CD4-positive, alpha-beta T cell treated with Interferon alpha-2 for 1 hour (primary cell): ENCODE measurements around the gene THSD4.
A peak's percentile ranks its signal among the peaks of the same experiment; 100 is the strongest.

ENCODE experiments used
- DNase-seq, 2 donors: peaks; one replicate each; pipeline ENCODE4 v3.0.0-alpha.2; 2020 to 2022

THSD4 gene

DNA sequence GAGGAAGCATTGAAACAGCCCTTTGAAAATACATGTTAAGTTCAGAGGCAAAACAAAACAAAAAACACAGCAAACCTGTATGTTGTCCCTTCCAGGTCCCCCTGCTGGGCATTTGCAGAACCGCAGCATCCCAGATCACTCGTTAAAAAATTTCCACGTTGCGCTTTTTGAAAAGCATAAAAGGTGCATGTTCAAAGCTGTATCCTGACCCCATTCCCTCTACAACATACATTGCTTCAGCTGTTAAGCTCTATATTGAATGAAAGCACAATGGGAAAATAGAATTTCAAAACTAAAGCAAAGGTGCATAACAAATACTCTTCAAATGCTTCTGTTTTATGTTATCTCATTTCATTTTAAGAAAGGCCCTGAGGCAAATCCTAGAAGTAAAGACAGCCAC, 328.3 kb downstream of the THSD4 start:
- DNase-seq: peak in 1 of 2 donors; percentile 17

DNA sequence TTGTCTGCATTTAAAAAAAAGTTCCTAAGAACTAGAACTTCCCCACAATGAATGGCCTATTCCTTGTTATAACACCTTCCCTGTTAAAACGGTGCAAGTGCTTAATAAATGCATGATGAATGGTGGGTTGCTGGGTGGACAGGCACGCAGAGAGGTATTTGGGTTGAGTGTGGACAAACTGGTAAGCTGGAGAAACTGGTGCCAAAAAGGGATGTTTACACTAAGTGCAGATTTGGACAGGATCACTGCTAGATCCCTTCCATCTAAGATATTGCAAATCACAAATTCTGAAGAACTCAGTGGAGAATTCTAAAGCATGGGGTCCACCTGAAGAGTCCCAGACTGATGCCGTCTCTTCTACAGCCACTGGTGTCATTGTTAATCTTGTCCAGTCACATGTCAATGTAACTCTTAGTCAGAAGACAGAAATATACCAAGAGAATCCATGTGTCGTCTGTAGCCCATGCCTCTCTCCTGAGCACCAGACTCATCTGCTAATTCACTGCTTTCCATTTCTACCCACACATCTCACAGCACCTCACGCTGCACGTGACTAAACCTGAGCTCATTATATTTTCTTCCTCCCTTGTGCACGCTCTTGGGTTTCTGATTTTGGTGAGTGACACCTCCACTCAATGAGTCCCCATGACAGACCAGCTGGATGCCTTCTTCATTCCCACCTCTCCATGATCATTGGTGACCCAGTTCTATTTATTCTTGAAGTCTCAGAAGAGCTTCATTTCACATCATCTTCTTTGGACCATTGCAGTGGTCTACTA, 328.9 kb downstream of the THSD4 start:
- DNase-seq: no peak

DNA sequence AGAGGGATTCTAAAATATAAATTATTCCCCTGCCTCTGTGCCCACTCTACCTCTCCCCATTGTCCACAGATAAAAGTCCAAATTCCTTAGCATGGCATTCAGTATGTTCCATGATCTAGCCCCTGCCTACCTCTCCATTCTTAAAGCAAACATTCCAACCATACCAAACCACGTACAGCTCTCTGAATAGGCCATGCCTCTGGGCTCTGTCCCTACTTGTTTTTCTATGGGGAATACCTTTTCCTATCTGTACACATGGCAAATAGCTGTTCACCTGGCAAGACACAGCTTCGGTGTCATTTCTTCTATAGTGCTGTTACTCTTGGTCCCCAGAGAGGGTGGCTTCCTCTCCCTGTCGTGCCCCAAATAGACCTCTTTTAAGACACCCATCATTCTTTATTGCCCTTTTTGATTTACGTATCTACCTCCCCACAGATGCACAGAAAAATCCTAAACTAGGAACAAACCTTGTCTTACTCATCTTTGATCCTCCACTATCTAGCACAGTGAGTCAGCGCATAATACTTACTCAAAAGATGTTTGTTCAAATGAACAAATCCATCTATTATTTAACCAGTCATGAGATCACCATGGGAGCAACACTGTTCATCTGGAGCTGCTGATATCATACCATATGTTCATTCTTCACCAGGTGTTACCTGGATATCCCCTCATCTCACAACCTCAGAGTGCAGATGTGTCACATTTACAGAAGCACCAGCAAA, 329.8 kb downstream of the THSD4 start:
- DNase-seq: no peak

DNA sequence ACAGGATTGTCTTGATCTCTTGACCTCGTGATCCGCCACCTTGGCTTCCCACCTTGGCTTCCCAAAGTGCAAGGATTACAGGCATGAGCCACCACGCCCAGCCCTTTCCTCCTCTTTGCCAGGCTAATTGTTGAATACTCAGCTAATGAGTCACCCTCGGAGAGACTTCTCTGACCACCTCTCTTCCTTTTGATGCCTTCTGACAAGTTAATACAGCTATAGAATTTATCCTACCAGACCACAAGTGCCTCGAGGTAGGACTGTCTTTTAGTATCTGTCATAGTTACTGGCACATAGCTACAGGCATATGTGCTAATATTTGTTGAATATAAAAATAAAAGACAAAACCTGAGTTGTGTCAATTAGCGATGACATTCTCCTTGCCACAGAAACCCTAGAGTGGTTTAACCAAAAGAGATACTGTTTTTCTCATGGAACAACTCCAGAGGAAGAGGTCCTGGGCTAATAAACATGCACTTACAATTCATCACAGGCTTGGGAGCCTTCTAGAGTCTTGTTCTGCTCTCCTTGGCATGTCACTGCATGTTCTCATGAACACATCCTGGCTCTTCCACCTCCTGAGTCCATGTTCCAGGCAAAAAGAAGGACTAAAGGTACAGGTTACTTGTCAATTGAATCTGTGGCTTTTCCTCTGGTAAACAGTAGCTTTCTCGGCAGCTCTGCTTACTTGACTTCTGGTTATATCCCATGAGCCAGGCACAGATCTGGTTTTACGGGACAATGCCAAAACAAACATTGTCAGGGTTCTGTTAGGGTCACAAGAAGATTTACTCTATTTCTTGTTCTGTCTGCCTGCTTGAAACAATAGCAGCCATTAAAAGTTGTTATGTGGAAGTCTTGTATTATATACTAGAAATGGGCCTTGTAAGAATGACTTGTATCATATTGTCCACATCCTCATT, 332.3 kb downstream of the THSD4 start:
- no peak for DNase-seq

DNA sequence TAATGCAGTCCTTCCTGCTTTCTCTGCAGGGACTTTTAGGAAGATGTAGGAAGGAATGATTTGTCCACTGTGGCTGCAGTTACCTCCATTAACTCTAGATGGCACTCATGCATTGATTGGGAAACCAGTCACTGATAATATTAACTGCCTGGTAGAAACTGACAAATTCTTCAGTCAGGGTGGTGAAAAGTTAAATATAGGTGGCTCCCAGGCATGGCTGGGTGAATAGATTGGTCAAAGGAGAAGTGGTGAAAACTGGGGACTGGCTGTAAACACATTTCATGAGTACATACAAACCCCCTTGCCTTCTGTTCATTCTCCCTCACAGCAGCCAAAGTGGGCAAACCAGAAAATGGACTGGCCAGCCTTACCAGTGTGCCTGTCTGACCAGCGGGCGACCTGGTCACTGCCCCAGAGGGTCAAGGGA, 333.4 kb downstream of the THSD4 start:
- DNase-seq: peak in 1 of 2 donors; percentile 24

DNA sequence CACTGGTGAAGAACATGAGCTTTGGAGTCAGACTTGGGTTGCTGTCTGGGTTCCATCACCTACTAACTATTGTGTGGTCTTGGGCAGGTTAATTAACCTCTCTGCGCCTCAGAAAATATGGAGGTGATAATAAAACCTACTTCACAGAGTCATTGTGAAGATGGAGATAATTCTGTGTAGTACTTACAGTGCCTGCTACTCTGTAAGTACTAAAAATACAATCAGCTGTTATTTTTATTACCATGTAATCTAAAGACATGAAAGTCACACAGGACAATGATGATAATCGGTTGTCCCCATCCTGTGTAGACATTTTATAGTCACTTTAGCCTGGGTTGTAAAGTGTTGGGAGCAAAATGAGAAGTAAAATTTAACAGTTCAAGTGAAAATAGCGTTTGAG, 334.1 kb downstream of the THSD4 start:
- DNase-seq: no peak

DNA sequence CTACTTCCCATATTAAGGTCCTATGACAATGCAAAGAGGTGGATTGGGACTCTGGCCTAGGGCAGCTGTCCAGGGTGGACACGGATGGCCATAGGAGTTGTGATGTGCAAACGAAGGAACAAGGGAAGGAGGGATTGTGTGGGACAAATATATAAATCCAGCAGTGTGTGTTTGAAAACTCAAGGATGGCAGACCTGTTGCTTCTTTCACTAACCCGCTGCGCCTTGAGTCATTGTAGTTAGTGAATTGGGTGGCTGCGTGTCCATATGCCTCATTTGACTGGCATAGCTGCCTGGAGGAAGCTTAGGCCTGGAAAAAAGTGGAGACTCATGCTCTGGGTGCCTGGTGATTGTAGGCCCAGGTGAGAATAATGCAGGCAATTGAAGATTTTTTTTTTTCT, 334.7 kb downstream of the THSD4 start:
- no peak for DNase-seq

DNA sequence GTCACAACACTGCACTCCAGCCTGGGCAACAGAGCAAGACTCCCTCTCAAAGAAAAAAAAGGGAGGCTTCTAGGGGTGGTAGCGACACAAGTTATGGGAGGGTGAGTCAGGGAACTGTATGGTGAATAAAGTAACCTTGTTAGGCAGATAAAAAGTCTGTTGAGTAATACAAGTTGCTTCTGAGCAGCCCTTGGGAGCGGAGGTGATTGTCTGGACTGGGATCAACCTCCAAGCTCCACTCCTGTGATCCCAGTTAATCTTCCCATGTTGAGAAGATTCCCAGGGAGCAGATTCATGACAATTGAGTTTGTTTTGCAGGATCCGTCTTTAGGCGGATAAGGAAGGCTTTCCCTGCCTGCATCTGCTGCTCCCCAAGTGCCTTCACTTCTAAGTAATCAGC, 335.9 kb downstream of the THSD4 start:
- DNase-seq: no peak

DNA sequence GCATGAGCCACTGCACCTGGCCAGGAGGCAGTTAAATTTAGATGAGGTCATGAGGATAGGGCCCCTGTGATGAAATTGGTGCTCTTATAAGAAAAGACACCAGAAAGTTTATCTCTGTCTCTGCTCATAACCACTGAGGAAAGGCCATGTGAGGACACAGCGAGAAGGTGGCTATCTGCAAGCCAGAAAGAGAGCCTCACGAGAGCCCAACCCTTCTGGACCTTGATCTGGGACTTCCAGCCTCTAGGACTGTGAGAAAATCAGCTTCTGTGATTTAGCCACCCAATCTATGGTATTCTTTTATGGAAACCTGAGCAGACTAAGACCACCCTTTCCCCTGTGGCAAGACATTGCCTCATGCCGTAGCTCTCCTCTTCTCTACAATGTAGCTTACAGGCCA, 337.6 kb downstream of the THSD4 start:
- no peak for DNase-seq

DNA sequence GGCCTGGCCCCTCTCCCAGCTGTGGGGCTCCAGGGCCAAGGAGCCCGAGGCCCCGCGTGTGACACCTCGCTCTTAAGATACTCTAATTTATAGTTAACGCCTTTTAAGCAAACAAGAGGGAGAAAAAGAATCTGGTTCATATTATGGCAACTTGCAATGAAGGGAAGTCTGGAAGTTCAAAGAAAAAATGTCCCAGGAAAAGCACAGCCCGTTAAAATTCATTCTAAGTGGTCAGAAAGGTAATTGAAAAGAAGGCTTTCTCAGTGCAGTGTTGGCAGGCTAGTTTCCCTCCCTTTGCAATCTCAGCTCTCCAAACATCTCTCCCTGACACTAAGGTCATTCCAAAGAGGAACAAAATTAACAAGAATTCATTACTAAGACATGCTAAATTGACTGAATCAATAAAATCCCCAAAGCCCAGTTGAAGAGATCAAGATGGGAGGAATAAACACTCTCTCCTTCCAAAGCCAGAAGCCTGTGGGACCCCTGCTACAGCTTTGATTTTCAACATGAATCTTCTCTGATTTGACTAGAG, 339.3 kb downstream of the THSD4 start:
- no peak for DNase-seq

DNA sequence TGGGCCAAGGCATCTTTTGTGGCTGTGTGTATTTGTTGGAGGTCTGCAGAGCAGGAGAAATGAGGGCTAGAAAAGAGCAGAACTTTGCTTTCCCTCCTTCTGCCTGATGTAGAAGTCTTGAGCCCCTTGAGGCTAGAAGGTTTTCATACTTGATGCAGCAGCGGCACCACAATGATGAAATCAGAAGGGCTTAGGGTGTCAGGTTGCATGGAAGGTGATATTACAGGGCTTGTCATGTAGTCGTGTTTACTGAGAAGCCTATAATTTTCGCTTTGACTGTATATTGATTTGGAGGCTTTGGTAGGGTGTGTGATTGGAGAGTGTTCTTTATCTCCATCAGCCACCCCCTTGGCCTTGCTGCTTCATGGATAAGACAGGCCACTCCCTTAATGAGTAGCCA, 339.8 kb downstream of the THSD4 start:
- no peak for DNase-seq

DNA sequence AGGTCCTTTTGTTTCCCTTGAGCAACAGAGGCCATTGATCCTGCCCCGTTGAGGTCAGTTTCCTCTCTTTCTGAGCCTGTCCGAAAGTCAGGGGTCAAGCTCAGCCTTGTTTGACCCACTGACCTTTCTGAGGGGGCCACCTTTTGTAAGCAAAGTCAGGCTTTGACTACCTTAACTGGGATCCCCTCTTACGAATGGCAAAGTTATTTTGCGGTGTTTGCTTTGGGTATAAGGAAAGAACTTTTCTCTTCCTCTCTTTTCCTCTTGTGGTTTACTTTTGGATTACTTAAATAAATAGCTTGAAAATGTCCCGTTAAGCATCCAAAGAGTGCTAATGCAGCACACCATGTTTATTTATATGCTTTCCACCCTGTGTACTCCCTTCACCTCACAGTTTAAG, 340.6 kb downstream of the THSD4 start:
- no peak for DNase-seq

DNA sequence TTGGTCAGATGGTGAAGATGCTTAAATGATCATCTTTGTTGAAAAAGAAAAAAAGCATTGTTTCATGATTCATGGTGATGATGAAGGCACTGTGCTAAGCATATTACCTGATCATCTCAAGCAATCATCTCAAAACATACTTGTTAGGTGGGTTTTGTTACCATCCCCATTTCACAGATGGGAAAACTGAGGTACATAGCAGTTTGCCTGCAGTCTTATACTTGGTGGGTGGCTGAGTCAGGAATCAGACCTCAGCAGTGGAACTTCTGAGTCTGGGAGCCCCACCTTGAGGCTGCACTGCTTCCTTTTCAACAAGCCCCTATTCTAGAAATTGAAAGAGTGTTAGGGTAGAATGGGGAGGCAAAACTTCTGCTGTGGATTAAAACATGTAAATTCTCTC, 341.1 kb downstream of the THSD4 start:
- DNase-seq: no peak

DNA sequence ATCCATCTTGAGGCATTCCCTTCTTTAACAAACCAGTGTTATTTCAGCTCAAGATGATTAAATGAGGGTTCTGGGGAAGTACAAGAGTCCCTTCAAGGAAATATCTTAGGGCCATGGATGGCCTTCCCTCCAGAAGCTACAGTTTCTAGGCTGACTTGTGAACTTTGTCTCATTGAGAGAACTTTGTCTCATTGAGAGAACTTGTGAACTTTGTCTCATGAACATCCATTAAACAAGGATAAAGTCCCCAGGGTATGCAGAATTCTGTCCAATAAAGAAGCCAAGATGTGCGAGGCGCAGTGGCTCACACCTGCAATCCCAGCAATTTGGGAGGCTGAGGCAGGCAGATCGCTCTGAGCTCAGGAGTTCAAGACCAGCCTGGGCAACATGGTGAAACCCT, 341.5 kb downstream of the THSD4 start:
- DNase-seq: no peak

DNA sequence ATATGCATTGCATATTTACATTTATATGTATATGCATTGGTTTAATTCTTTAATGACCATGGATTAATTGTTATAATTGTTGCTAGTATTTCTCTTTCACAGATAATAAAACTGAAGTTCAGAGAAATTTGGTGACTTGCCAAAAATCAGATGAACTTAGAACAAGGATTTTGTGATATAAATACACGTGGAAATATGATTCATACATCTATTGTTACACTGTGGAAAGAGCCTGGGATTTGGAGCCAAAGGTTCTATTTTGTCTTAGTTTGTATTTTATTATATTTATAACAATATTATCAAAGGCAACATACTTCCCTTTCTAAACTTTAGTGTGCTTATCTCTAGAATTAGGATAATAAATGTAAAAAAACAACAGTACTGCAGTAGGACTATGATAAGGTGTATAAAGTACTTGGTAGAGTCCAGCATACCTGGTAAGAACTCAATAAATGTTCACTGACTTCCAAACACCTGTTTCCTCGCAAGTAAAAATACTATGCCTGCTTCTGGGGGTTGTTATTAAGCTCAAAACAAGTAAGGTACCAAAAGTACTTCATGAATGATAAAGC, 342.9 kb downstream of the THSD4 start:
- no peak for DNase-seq

DNA sequence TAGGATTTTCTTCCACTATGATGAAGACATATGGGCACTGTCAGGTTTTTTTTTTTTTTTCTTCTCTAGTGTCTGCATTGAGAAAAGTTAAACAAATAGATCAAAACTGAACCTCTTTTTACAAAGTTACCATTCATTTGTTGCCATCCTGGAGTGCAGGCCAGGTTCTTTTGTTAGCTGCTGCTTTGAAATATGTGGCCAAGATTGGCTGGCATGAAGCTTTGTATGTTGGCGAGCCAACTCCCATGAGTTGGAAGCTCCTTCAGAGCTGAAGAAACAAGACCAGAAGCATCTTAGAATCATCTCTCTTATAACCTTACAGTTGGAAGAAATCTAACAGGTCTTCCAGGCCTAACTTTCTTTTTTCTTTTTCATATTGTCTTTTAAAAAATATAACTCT, 346.5 kb downstream of the THSD4 start:
- no peak for DNase-seq

DNA sequence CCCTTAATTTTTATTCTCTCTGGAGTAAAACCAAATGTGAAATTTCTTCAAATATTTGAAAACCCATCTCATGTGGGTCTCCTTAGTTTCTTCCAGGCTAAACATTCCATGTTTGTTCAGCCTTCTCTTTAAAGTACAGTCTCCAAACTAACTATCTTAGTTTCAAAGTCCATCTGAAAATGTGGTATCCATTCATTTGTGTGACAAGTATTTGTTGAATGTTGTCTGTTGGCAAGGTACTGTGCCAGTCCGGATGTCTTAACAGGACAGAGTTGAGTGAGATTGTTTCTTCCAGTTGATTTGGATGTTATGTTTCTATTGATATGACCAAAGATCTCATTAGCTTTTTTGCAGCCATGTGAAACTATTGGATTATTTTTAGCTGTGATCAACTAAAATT, 347.4 kb downstream of the THSD4 start:
- DNase-seq: no peak

DNA sequence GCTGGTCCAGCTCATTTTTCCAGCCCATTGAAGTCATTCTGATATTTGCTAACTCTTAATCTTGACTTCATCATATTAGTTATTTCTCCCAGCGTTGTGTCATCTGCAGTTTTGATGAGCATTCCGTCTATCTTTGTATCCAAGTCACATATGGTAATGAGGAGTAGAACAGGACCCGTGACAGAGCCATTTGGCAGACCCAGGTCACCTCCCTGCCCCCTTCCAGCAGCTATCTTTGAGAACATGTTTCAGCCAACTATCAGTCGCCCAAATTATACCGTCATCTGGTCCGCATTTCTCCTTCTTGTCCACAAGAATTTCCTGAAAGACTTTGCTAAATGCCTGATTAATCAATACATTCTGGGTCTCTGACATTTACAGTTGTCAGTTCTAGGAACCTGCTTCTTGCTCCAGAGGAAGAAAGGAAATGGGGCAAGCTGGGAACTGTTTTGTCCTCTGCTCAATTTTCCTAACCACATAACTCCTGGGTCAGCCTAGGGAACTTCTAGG, 347.9 kb downstream of the THSD4 start:
- no peak for DNase-seq

DNA sequence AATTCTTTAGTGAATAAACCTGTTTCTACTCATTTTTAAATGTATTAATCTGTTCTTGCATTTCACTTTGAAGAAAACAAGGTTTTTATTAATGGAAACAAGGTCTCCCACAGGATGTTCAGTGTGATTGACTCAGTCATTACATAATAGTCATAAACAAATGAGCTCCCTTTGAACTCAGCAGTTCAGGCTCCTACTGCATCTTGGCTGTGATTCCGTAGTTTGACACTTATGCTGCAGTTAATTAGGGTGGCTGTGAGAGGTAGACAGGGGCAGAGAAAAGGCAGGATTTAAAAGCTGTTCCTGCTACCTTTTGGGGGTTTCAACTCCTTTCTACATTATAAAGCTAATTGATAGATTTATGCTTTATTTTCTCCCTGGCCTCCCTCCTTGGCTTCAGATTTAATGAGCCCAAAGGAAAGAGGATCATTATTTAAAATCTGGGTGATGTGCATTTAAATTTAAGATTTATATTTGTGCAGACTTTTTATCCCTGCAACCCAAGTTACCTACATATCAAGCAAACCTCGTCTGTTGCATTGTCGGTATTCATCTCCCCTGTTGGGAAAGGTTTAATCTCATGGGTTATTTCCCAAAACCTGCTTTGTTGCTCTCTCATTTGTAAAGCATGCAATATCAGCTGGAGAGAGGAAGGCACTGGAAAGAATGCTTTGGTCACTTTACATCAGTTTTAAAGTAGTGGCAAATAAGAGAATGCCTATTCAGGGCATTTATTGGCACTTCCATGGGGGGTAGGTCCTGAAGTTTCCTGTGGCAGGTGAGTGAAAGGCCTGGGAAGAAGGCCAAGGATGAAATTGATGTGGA, 350.1 kb downstream of the THSD4 start:
- DNase-seq: no peak

DNA sequence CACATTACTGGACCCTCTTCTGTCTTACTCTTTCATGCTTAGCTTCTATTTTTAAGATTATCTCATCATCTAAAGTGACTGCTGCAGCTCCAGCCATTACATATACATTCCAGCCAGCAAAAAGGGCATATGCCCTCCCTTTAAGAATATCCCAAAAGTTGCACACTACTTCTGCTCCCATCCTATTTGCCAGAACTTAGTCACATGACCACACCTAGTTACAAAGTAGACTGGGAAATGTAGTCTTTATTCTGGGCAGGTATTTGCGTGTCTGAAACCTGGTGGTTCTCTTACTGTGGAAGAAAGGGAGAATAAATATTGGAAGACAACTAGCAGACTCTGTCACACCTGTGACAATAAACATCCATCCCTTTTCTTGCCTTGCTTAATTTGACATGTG, 353.4 kb downstream of the THSD4 start:
- no peak for DNase-seq

DNA sequence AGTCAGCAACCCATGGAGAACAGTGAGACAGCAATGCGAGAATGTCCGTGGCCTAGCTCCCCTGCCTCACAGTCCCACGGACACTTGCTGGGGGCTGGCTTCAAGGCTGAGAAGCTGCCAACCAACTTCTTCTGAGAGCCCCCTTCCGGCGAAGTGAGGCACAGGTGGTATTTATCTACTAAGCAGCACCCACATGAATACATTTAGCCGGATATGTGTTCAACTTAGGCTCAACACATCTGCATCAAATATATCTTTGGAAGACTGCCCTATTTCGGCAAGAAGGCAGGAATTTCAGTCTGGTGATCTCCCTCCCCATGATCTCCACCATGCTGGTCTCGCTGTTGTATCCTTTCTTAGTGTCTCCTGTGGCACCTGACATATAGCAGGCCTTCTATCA, 354.1 kb downstream of the THSD4 start:
- no peak for DNase-seq

DNA sequence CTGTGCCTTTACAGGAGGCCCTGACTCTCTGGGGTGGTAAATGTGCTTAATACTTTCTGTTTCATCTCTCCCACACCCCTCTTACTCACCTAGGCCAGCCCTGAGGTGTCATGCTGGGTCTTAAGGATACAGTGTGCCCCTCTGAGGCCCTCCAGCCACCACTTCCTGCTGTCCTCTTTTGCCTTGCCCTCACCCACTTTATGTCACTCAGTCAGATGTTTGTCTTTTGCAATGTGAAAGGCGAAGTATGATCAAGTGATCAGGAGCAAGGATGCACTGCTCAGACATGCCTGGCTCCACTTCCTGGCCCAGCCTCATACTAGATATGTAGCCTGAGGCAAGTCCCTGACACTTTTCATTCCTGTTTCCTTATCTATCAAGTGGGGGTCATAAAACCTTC, 356.1 kb downstream of the THSD4 start:
- DNase-seq: no peak
